NCI-H82 treated with DMSO at 0.1 percent for 48 hours (cell line): ENCODE data around the gene CBARP.

ENCODE experiments used
- DNase-seq: peaks from one replicate; lab custom pipeline; 2025; ENCODE audit not compliant: unreplicated experiment; lab: John Stamatoyannopoulos, UW

Gene CBARP

GRCh38 chr19:1239796-1240737, 2.3 kb upstream of the CBARP start:
- no peak for DNase-seq

- DNase-seq, result no peak
Observed at GRCh38 chr19:1239420-1239795, 1.6 kb upstream of the CBARP start.

DNA sequence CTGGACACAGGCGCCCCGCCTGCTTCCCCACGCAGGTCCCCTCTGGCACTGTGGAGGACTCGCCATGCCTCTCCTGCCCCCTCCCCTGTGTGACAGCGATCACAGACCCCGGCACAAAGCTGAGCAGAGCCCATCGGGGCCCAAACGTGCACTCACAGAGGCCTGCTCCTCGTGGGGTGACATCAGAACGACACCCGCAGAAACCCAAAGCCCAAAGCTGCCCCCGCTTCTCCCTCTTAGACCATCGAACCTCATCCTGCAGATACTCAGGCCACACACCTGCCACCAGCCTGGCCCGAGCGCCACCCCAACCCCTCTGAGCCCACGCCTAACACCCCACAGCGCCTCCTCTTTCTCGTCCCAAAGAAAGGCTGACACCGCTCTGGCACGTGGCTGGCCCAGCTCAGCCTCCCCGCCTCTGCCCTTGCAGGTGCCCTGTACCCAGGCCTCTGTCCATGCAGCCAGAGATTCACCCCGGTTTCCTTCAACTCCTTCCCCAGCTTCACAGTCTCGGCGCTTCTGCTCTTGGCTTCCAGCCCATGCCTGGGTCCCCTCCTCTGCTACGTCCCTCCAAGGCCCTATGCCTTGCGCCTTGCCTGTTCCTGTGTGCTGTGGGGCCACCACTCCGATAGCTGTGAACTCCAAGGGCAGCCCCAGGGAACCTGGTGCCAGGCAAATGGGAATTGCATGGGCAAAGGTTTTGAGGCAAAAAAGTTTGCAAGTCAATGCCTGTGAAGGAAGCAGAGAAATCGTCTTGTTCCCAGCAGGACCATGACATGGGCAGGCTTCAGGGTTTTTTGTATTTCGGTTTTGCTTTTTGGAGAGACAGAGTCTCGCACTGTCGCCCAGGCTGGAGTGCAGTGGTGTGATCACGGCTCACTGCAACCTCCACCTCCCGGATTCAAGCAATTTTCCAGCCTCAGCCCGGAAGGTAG, 831 bp upstream of the CBARP start:
- DNase-seq, result no peak

- DNase-seq, result no peak
Observed at GRCh38 chr19:1237027-1237659, 662 bp downstream of the CBARP start.

DNA sequence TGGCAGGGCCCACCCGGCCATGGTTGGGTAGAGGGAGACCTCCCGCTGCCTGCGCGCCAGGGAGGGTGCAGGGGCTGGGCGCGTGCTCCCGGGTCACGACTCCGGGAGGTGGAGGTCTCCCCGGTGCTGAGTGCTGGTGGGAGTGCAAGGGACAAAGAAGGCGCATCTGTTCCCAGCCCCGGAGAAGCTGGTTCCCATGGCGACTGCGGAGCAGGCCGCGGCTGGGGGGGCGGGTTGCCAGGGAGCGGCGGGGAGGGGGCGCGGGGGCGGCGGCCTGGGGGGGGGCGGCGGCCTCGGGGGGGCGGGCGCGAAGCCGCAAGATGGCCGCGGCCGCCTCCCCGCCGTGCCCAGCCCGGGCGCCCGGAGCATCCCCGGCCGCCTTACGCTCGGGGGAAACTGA, 1.2 kb downstream of the CBARP start:
- no peak for DNase-seq

DNA sequence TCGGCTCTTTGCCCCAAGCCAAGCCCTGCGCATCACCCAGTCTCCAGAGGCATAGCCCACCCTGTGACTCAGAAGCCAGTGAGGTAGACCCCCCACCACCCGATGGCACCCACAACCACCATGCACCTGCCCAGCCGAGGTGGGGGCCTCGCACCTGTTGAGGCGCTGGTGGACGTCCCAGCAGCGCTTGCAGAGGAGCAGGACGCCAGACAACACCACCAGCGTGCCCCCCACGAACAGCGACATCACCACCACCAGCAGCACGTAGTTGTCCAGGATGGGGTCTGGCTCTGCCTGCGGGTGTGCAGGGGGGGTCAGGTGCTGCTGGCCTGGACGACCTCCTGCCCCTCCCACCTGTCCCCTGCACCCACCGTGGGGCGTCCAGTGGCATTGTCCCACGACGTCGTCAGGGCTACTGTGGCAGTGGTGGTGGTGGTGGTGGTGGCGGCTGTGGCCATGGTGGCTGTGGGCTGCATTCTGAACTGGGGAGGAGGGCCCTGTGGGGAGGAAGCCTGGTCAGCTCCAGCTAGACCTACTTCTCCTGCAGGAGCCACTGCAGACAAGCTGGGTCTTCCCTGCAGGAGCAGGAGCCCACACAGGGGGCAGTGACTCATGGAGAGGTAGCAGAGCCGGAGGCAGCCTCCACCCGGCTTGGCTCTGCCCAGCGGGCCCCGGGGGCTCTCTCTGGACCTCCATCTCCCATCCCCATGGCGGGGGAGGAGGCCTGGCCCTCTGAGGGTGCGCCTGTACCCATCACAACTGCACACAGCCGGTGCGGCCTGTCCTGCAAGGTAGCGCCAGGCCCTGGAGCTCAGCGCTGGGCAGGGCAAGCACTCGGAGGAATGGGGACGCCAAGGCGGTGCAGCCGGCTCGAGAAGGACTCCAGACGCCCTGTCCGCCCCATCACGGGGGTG, 1.9 kb downstream of the CBARP start:
- DNase-seq, result no peak

DNA sequence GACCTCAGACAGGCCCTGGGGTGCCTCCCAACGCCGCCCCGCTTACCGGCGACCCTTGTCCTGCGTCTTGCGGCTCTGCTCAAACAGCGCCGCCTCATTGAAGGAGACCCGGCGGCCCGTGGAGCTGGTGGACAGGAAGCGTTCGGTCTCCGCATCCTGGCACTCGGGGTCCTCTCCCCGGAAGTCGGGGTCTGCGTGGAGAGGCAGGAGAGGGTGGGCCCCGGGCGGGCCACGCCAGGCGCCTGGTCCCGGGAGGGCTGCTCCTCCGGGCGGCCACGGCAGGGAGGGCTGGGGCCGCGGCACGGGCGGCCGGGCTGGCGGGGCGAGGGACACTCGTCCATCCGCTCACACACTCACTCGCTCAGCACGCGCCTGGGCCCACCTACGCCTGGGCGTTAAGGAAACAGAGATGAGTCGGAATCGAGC, 2.8 kb downstream of the CBARP start:
- no peak for DNase-seq

- DNase-seq, result no peak
Observed at GRCh38 chr19:1234051-1234954, 3.5 kb downstream of the CBARP start.

DNA sequence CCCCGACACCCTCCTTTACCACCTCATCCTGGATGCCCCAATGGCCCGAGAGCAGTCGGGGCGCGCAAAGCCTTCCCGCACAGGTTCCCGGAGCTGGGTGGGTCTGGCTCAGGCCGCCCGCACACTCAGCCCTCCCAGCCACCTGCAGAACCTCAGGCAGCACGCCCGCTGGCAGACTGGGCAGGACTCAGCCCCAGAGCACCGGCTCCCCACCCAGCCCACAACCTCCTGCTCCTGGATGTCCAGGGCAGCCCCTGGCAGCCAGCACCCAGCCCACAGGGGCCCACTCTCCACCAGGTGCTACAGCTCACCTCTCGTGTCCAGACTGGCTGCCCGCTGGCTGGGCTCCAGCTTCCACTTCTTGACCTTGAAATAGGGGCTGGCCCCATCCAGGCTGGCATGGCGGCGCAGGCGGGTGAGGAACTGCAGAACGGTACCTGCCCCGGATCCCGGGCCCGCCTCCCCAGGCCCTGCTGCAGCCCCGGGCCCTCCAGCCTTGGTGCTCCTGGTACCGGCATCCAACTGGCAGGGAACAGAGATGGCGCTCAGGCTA, 4.6 kb downstream of the CBARP start:
- DNase-seq, result no peak

DNA sequence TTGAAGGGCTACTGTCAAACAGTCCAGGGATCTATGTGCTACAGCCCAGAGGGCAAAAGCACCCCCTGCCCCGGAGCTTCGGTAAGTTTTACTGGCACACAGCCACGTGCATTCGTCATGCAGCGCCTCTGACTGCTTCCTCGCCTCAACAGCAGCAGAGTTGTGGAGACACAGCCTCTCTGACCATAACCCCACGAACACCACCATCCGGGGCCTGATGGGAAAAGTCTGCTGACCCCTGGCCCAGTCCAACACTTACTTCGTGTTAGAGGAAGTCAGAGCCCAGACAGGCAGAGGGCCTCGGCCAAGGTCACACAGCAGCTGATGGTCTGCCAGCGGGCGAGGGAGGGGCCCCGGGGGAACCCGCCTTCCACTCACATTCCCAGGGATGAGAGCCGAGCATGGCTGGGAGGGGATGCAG, 5.1 kb downstream of the CBARP start:
- DNase-seq, result no peak

DNA sequence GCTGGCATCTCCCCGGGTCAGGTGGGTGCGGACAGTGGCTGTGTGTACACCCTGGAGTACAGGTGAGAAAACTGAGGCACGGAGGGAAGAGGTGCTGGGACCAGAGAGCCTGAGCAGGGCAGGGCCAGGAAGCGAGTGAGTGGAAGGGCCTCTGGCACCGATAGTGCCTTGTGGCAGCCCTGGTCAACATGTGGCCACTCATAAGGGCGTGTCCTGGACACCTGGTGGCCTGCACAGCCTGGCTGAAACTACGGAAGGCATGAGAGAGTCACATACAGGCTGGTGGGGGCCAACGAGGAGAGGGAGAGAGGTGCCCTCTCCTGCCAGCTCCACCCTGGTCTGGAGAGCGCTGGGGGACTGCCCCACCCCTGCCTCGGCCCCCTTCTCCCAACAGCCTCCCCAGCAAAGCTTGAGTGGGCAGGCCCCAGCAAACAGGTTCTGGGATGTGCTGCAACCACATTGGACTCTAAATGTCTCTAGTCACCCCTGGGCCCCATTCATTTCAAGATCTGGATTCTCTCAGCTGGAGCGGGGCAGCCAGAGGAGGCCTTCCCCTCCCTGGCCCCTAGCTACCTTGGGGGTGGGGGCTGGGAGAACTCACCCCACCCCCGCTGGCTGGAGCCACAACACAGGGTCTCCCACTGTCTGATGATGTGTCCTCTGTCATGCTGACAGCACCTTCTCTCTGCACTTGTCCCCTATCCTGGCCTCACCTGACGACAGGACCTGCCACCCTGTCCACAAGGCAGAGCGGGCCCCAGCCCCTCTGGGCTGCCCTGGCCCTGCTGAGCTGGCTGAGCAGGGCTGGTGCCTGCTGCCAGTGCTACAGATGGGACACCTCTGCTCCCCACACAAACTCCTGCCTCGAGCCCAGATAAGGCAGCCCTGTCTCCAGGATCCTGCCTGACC, 5.8 kb downstream of the CBARP start:
- no peak for DNase-seq

DNA sequence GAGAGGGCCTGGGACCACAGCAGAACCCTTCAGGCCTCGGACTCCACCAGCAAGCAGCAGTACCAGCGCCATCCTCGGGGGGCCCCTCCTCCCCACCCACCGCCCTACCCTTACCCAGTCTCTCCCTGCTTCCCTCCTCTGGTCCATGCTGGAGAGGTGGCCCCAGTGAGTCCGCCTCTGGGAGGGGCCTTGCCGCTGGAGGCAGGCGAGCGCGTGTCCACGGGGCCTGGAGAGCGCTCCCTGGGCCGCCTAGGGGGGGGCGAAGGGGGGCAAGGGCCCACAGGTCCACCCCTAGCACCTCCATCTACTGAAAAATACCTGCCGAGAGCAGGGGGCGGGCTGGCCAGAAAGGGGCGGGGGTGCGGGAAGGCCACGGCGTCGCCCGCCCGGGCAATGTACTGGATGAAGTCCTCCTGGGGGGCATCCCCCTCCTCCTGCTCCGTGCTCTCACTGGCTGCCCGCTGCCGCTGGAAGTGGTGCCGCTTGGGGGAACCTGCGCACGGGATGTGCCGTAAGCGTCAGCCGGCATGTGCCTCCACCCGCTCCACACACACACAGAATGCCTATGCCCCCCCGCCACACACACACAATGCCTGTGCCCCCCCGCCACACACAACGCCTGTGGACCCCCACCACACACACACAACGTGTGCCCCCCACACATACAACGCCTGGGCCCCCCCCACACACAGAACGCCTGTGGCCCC, 6.9 kb downstream of the CBARP start:
- no peak for DNase-seq

DNA sequence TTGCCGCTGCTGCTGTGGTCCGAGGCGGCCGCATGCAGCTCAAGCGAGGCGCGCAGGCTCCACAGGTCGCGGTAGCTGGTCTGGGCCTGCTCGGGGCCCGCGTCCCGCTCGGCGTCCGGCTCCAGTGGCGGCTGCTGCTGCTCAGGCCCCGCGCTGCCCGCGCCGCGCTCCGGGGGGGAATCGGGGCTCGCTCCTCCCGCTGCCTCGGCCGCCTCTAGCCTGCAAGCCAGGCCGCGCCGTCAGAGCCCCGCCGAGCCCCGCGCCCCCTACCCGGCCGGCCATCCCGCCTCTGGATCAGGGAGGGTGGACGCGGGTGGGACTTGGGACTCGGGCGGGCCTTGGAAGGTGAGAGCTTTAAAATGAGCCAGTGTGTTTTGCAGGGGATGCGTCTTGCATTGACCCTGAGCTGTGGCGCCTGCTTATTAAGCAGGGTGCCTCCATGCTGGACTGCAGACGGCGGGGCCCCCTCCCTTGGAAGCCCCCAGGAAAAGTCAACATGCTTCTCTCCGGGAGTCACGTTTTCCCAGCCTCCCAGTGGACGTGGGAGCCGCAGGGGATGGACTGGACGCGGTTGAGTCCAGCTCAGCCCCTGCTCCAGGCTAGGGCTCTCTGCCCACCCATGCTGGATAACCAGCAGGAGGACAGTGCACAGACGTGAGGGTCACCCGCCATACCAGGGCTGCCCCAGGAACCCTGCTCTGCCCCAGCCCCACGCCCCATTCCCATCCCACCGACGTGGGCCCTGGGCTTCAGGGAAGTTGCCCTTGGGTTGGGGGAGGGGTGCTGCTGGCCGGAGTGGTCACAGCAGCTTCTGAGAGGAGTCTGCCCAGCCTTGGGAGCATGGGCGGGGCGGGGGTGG, 7.7 kb downstream of the CBARP start:
- no peak for DNase-seq

DNA sequence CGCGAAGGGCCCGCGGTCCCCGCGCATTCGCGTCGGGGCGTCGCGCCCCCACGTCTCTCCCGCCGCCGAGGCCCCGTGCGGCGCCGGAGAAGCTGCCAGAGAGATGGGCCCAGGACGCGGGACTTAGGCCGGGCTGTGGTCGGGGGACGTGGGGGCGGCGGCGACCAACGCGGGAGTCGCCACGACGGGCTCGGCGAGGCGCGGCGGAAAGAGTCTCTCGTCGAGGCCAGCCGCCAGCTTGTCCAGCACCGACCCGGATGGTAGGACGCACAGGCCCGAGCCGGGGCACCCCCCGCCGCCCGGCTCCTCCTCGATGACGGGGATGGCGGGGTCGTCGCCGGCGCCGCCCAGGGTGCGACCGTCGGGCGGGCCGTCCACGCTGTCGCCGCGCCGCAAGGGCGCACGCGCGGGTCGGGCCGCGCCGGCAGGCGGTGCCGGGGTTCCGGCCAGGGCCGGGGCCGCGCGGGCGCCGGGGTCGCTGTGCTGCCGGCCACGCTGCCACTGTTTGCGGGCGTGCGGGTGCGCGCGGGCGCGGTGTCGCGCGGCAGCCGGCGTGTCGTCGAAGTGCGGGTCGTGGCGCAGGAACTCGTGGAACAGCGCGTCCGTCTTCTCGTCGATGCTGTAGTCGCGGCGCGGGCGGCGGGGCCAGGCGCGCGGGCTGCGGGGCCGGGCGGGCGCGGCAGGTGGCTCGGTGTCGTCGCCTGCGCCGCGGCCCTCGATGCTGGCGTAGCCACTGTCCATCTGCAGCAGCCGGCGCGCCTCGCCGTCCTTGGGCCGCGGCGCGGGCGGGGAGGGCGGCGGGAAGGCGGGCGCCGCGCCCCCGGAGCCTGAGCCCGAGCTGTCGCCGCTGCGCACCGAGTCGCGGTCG, 8.5 kb downstream of the CBARP start:
- no peak for DNase-seq

DNA sequence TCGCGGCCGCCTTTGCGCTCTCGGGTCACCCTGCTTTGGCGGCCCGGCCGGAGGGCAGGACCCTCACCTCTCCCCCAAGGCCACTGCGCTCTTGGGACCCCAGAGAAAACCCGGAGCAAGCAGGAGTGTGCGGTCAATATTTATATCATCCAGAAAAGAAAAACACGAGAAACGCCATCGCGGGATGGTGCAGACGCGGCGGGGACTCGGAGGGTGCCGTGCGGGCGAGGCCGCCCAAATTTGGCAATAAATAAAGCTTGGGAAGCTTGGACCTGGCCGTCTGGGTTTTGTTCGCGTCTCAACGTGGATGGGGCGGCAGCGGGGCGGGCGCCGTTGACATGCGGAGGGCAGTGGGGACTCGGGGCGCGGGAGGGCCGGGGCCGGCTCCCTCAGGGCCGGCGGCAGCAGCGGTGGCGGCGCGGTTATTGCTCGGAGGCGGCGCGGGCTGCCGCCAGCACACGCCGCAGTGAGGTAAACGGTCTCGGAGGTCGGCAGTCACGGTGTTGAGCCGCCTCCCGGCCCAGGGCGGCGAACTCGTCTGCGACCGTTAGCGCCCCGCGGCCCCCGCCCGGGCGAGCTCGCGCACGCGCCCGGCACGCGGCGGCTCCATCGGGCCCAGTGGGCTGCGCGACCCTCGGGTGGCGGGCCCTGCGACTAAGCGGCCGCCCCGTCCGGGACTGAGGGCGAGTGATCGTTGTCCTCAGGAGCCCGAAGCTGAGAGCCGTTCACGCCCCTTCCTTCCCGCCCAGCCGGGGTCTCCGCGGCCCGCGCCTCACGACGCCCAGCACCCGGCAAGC, 9.4 kb downstream of the CBARP start:
- DNase-seq, result no peak
